ENCODE measurements around the gene NPR3. TPM values are rescaled to one million over a fixed set of nuclear protein-coding genes. Genes with fewer than 3 reads are reported as not detected.

Gene NPR3
- total RNA-seq, 2 experiments from 2014 or later = 0.17 TPM; not detected in 1

DNA sequence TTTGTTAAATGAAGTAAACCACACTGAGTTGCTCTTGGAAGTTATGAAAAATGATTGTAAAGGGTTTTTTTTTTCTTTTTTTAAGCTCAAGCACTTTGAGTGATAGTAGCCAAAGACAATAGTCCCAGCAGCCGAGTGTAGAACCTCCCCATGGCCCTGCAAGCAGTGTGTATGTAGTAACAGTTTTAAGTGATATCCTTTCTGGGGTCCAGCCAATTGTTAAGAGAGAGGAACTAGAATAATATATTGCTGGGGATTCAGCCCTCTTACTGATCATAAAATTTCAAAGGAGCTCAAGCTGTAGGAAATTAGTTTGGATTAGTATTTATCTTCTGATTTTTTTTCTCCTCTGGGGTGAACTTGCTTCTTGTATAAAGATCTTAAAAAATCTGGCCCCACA lies 43.2 kb downstream of the NPR3 start:
- Mint-ChIP-seq H3K27me3 (no peaks in the 10 kb centered on the region), H3K36me3 (no peaks in the 10 kb centered on the region), H3K9me3 (peaks cover 4% of the 10 kb centered on the region), H3K4me3 (no peak overlapping the region), H3K27ac (no peak overlapping the region), H3K4me1 (no peaks in the 10 kb centered on the region)
- no peak for DNase-seq
- POLR2A ChIA-PET = no interaction called here
- ATAC-seq (ENCODE audit: low read depth) = no peak

DNA sequence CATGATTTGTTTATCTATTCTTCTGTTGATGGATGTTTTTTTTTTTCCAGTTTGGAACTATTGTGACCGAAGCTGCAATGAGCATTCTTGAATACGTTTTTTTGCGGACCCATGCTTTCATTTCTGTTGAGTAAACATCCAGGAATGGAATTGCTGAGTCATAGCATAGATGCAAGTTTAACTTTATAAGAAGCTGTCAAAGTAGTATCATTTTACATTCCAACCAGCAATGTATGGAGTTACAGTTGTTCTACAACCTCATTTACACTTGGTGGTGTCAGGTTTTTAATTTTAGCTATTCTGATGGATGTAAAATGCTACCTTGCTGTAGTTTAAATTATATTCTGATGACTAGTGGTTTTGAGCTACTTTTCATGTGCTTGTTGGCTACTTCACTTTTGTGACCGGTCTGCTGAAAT lies 49.0 kb downstream of the NPR3 start:
- H3K36me3 Mint-ChIP-seq = no peaks in the 10 kb centered on the region
- ATAC-seq (ENCODE audit: low read depth) (no peak), DNase-seq (no peak)
- POLR2A ChIA-PET = no interaction called here
- no peaks in the 10 kb centered on the region for H3K4me1 Mint-ChIP-seq
- peaks cover 8% of the 10 kb centered on the region for H3K9me3 Mint-ChIP-seq
- no peak overlapping the region for H3K27ac Mint-ChIP-seq
- H3K27me3 Mint-ChIP-seq = peaks cover 3% of the 10 kb centered on the region
- no peak overlapping the region for H3K4me3 Mint-ChIP-seq

- H3K4me1 Mint-ChIP-seq = no peaks in the 10 kb centered on the region
- H3K36me3 Mint-ChIP-seq = no peaks in the 10 kb centered on the region
- H3K9me3 Mint-ChIP-seq = peaks cover 4% of the 10 kb centered on the region
- no peak overlapping the region for H3K27ac Mint-ChIP-seq
- H3K27me3 Mint-ChIP-seq = peaks cover 3% of the 10 kb centered on the region
- no peak for DNase-seq
- POLR2A ChIA-PET = no interaction called here
- no peak for ATAC-seq (ENCODE audit: low read depth)
- no peak overlapping the region for H3K4me3 Mint-ChIP-seq
These were observed 54.1 kb downstream of the NPR3 start for GRCh38 chr5:32765266-32765665.

DNA sequence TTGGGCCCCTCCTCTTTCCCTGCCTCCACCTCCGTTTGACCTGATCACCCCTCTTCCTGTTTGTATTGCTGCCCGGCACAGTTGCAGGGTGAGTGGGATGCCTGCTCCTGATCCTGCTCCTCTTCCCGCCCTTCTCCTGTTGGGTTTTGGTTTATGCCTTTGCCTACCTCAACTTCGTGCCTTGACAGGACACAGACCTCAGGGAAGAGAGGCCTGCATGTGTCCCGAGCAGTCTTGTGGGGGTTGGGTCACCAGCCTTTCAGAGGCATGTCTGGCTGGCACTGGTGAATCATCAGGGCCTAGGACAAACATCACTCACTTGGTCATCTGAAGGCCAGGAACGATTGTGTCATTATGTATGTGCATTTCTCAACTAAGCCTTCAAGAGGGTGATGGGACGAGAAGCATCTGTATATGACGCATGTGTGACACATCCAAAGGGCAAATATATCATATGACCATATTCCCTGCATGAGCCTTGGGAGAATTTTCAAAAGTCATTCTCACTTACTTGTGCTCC lies 56.9 kb downstream of the NPR3 start:
- ATAC-seq (ENCODE audit: low read depth) (no peak), DNase-seq (no peak)
- H3K27ac Mint-ChIP-seq = no peak overlapping the region
- H3K9me3 Mint-ChIP-seq = no peaks in the 10 kb centered on the region
- POLR2A ChIA-PET = no interaction called here
- no peaks in the 10 kb centered on the region for H3K36me3 Mint-ChIP-seq
- H3K27me3 Mint-ChIP-seq = no peaks in the 10 kb centered on the region
- no peaks in the 10 kb centered on the region for H3K4me1 Mint-ChIP-seq
- H3K4me3 Mint-ChIP-seq = no peak overlapping the region

DNA sequence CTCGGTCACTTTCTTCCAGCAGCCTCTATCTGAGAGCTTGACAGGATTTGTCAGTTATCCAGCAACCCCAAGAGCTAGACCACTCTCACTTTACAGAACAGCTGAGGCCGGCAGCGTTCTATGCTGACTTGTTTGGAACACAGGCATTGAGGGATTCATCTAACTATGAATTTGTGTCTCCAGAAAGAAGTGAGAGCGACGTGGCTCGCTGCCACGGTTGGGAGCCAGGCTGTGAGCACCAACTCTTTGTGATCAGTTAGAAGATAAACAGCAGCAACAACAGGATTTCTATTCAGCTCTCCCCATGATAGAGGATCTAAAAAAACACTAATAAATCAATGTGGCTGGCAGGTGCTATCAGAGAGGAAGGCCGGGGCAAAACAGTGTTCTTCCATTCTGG lies 58.6 kb downstream of the NPR3 start:
- no peak overlapping the region for H3K4me3 Mint-ChIP-seq
- no peak for ATAC-seq (ENCODE audit: low read depth)
- H3K4me1 Mint-ChIP-seq = no peaks in the 10 kb centered on the region
- POLR2A ChIA-PET = no interaction called here
- peaks cover 1% of the 10 kb centered on the region for H3K9me3 Mint-ChIP-seq
- DNase-seq = no peak
- no peak overlapping the region for H3K27ac Mint-ChIP-seq
- peaks cover 2% of the 10 kb centered on the region for H3K27me3 Mint-ChIP-seq
- H3K36me3 Mint-ChIP-seq = no peaks in the 10 kb centered on the region

DNA sequence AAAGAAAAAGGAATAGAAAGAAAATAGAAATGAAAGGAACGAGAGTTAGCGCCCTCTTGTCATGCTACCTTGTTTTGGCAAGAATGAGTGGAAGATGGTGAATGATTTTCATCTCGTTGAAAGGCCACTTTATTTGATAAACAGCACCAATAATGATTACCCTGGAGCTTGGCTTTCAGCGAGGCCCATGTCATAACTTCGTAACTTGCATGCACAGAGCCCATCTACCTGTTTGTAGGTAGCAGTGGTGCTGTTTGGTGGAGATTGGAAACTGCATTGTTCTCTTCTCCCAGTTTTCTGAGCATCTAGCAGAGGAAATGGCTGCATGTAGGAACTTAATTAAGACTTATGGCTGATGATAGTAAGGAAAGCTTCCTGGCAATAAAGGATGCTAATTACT lies 59.3 kb downstream of the NPR3 start:
- peaks cover 1% of the 10 kb centered on the region for H3K9me3 Mint-ChIP-seq
- no peaks in the 10 kb centered on the region for H3K36me3 Mint-ChIP-seq
- ATAC-seq (ENCODE audit: low read depth) (no peak), DNase-seq (no peak)
- peaks cover 2% of the 10 kb centered on the region for H3K27me3 Mint-ChIP-seq
- no peak overlapping the region for H3K4me3 Mint-ChIP-seq
- H3K27ac Mint-ChIP-seq = no peak overlapping the region
- POLR2A ChIA-PET = no interaction called here
- H3K4me1 Mint-ChIP-seq = no peaks in the 10 kb centered on the region

- H3K27me3 Mint-ChIP-seq = peaks cover 2% of the 10 kb centered on the region
- no peaks in the 10 kb centered on the region for H3K4me1 Mint-ChIP-seq
- ATAC-seq (ENCODE audit: low read depth) (no peak), DNase-seq (no peak)
- POLR2A ChIA-PET = no interaction called here
- no peak overlapping the region for H3K27ac Mint-ChIP-seq
- H3K36me3 Mint-ChIP-seq = no peaks in the 10 kb centered on the region
- no peak overlapping the region for H3K4me3 Mint-ChIP-seq
- peaks cover 1% of the 10 kb centered on the region for H3K9me3 Mint-ChIP-seq
These were observed 59.9 kb downstream of the NPR3 start for GRCh38 chr5:32771037-32771436.

DNA sequence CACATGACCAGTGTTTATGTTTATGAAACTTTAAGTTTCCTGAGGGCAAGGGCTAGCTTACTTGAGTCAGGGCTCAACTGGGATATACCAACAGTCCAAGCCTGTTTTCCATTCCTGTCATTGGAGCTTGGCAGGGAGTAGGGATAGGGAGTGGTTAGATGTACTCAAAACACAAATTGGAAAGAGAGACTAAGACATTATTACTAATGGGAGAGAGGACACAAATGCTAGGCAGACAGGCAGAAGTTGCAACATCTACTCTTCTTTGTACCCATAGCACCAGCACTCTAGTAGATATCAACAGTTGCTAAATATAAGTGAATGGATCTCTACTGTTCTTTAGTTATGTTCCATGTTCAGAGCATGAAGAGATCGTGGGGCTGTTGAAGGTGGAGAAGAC lies 62.8 kb downstream of the NPR3 start:
- ATAC-seq (ENCODE audit: low read depth) (no peak), DNase-seq (no peak)
- no peak overlapping the region for H3K27ac Mint-ChIP-seq
- H3K4me3 Mint-ChIP-seq = no peak overlapping the region
- POLR2A ChIA-PET = no interaction called here
- no peaks in the 10 kb centered on the region for H3K36me3 Mint-ChIP-seq
- peaks cover 2% of the 10 kb centered on the region for H3K27me3 Mint-ChIP-seq
- peaks cover 1% of the 10 kb centered on the region for H3K9me3 Mint-ChIP-seq
- no peaks in the 10 kb centered on the region for H3K4me1 Mint-ChIP-seq

DNA sequence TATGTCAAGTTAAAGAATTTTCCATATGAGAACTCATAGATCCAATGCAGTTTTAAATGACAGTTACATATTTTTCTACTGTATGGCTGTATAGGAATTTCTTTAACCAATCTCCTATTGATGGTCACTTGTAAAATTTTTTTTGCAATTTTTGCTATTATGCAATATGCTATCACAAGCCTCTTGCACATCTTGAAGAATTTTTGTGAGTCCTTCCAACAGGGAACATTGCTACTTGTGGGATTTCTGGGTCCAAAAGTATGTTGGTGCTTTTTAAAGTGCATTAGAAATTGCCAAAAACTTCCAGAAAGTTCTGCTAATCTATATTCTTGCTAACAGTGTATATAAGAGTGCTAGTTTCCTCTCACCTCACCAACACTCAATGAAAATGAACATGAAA lies 65.1 kb downstream of the NPR3 start:
- Mint-ChIP-seq H3K27me3 (peaks cover 2% of the 10 kb centered on the region), H3K4me1 (no peaks in the 10 kb centered on the region), H3K36me3 (no peaks in the 10 kb centered on the region), H3K4me3 (no peak overlapping the region), H3K27ac (no peak overlapping the region), H3K9me3 (peaks cover 1% of the 10 kb centered on the region)
- no peak for ATAC-seq (ENCODE audit: low read depth)
- POLR2A ChIA-PET = no interaction called here
- DNase-seq = no peak

GRCh38 chr5:32777222-32777621 lies 66.1 kb downstream of the NPR3 start:
- POLR2A ChIA-PET = no interaction called here
- Mint-ChIP-seq H3K9me3 (peaks cover 1% of the 10 kb centered on the region), H3K4me1 (no peaks in the 10 kb centered on the region), H3K27me3 (peaks cover 2% of the 10 kb centered on the region), H3K36me3 (no peaks in the 10 kb centered on the region), H3K27ac (no peak overlapping the region), H3K4me3 (no peak overlapping the region)
- DNase-seq = no peak
- ATAC-seq (ENCODE audit: low read depth) = no peak

DNA sequence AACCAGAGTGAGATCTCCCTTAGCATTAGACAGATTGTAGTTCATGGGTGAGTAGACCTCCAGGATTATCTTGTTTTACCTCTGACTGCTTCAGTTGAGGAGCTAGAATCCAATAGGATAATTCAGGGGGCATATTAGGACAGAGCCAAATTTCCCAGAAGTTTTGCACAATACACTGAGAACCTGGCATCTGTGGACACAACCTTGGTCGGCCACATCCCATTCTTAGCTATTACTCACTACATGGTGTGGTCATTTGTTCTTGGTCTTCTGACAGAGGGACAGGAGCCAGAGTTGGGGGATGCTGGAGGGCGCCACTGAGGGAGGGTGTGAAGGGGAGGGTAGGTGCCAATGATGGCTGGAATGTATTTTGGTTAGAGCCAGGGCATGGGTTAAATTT lies 66.6 kb downstream of the NPR3 start:
- no peak for DNase-seq
- Mint-ChIP-seq H3K9me3 (peaks cover 1% of the 10 kb centered on the region), H3K4me1 (no peaks in the 10 kb centered on the region), H3K27me3 (peaks cover 2% of the 10 kb centered on the region), H3K36me3 (no peaks in the 10 kb centered on the region), H3K4me3 (no peak overlapping the region), H3K27ac (no peak overlapping the region)
- ATAC-seq (ENCODE audit: low read depth) = no peak
- POLR2A ChIA-PET = no interaction called here

- peaks cover 2% of the 10 kb centered on the region for H3K27me3 Mint-ChIP-seq
- ATAC-seq (ENCODE audit: low read depth) (no peak), DNase-seq (no peak)
- H3K4me1 Mint-ChIP-seq = no peaks in the 10 kb centered on the region
- no peak overlapping the region for H3K27ac Mint-ChIP-seq
- H3K4me3 Mint-ChIP-seq = no peak overlapping the region
- H3K9me3 Mint-ChIP-seq = peaks cover 1% of the 10 kb centered on the region
- POLR2A ChIA-PET = no interaction called here
- no peaks in the 10 kb centered on the region for H3K36me3 Mint-ChIP-seq
These were observed 67.3 kb downstream of the NPR3 start for GRCh38 chr5:32778403-32778802.

DNA sequence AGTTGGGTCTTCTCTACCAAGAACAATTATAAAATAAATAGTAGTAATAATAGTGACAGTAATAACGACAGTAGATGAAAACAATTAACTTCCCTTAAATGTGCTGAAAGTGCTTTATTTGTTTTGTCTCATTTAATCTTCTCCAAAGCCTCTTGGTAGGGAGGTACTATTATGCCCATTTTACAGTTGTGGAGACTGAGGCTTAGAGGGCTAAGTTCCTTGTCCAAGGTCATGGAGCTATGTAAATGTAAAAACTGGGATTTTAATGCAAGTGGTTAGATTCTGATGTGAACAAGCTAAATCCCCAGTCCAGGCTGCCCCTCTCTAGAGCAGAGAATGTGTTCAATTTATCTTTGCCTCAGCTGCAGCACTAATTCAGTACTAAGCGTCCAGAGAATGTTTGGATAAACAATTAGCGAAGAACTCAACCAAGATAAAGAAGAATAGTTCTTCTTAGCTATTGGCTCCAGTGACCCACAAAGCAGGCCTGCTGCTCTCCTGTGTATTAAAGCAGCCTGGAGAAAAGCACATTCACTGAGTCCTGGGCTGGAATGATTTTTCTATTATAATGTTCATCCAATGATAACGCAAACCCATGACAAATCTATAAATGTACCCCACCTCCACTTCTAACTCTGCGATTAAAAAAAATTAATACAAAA lies 68.8 kb downstream of the NPR3 start:
- POLR2A ChIA-PET = no interaction called here
- DNase-seq (no peak), ATAC-seq (ENCODE audit: low read depth) (no peak)
- Mint-ChIP-seq H3K9me3 (no peaks in the 10 kb centered on the region), H3K27ac (no peak overlapping the region), H3K4me3 (no peak overlapping the region), H3K4me1 (no peaks in the 10 kb centered on the region), H3K27me3 (no peaks in the 10 kb centered on the region), H3K36me3 (no peaks in the 10 kb centered on the region)

- ATAC-seq (ENCODE audit: low read depth) (no peak), DNase-seq (no peak)
- no peaks in the 10 kb centered on the region for H3K4me1 Mint-ChIP-seq
- no peaks in the 10 kb centered on the region for H3K27me3 Mint-ChIP-seq
- H3K27ac Mint-ChIP-seq = no peak overlapping the region
- no peak overlapping the region for H3K4me3 Mint-ChIP-seq
- no peaks in the 10 kb centered on the region for H3K9me3 Mint-ChIP-seq
- POLR2A ChIA-PET = no interaction called here
- H3K36me3 Mint-ChIP-seq = no peaks in the 10 kb centered on the region
These were observed 69.4 kb downstream of the NPR3 start for GRCh38 chr5:32780508-32780919.

GRCh38 chr5:32783661-32784060 lies 72.5 kb downstream of the NPR3 start:
- H3K36me3 Mint-ChIP-seq = no peaks in the 10 kb centered on the region
- ATAC-seq (ENCODE audit: low read depth) (no peak), DNase-seq (no peak)
- H3K27ac Mint-ChIP-seq = no peak overlapping the region
- no peak overlapping the region for H3K4me3 Mint-ChIP-seq
- H3K4me1 Mint-ChIP-seq = no peaks in the 10 kb centered on the region
- POLR2A ChIA-PET = no interaction called here
- H3K27me3 Mint-ChIP-seq = no peaks in the 10 kb centered on the region
- H3K9me3 Mint-ChIP-seq = no peaks in the 10 kb centered on the region
